ENCODE results near the gene HIVEP3.

GRCh38 chr1:41859686-41860085, 59.0 kb downstream of the HIVEP3 start:
- TF ChIP-seq CTCF (IDR thresholded peaks at IDR 0.05) (no peak), POLR2A (IDR thresholded peaks at IDR 0.05) (no peak)

All from right lobe of liver (tissue), 4 donors.